ENCODE data around the gene GLB1L2.

DNA sequence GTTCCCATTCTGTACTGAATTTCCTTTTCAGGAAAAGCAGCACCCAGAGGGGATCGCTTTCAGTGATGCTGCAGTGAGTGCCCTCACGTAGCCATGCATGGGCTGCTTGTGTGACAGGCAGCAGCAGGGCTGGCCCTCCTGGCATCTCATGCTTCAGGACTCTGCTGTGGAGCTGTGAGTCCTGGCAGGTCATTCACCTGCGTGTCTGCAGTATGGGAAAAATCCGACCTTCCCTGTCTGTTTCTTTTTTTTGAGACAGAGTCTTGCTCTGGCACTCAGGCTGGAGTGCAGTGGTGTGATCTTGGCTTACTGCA is 13.4 kb downstream of the GLB1L2 start:
- TF ChIP-seq ZBTB7A (IDR thresholded peaks at IDR 0.05; ENCODE audit: low read depth) (no peak), EP300 (IDR thresholded peaks at IDR 0.05; ENCODE audit: borderline replicate concordance) (no peak), NFIC (IDR thresholded peaks at IDR 0.05) (no peak), RAD21 (IDR thresholded peaks at IDR 0.05; ENCODE audit: low read depth) (no peak), YY1 (IDR thresholded peaks at IDR 0.05; ENCODE audit: low read depth) (no peak), CEBPB (IDR thresholded peaks at IDR 0.05) (no peak), TEAD4 (IDR thresholded peaks at IDR 0.05) (no peak)
- TF ChIP-seq, protein P1, sequence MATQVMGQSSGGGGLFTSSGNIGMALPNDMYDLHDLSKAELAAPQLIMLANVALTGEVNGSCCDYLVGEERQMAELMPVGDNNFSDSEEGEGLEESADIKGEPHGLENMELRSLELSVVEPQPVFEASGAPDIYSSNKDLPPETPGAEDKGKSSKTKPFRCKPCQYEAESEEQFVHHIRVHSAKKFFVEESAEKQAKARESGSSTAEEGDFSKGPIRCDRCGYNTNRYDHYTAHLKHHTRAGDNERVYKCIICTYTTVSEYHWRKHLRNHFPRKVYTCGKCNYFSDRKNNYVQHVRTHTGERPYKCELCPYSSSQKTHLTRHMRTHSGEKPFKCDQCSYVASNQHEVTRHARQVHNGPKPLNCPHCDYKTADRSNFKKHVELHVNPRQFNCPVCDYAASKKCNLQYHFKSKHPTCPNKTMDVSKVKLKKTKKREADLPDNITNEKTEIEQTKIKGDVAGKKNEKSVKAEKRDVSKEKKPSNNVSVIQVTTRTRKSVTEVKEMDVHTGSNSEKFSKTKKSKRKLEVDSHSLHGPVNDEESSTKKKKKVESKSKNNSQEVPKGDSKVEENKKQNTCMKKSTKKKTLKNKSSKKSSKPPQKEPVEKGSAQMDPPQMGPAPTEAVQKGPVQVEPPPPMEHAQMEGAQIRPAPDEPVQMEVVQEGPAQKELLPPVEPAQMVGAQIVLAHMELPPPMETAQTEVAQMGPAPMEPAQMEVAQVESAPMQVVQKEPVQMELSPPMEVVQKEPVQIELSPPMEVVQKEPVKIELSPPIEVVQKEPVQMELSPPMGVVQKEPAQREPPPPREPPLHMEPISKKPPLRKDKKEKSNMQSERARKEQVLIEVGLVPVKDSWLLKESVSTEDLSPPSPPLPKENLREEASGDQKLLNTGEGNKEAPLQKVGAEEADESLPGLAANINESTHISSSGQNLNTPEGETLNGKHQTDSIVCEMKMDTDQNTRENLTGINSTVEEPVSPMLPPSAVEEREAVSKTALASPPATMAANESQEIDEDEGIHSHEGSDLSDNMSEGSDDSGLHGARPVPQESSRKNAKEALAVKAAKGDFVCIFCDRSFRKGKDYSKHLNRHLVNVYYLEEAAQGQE (IDR thresholded peaks at IDR 0.05; ENCODE audit: low read depth): no peak
- TF ChIP-seq, protein P2, sequence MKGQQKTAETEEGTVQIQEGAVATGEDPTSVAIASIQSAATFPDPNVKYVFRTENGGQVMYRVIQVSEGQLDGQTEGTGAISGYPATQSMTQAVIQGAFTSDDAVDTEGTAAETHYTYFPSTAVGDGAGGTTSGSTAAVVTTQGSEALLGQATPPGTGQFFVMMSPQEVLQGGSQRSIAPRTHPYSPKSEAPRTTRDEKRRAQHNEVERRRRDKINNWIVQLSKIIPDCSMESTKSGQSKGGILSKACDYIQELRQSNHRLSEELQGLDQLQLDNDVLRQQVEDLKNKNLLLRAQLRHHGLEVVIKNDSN (IDR thresholded peaks at IDR 0.05): no peak

Measured in Ishikawa (cell line).